Endothelial cell of umbilical vein (primary cell): ENCODE results near the gene PIBF1. TPM values are rescaled to one million over a fixed set of nuclear protein-coding genes. Genes with fewer than 3 reads are reported as not detected.

ENCODE experiments used
- BruUV-seq: library from RNA; stranded (reverse); fragments of 400-500 nt; replicated peaks from 2 replicates; lab custom pipeline; 2021; lab: Mats Ljungman, UMichigan
- CTCF ChIA-PET: fragments of 300-600, 350-600 bp; sonication (Branson Sonifier 250); formaldehyde crosslinking; loops from one replicate; lab custom pipeline; 2021; ENCODE audit warnings: antibody characterized with exemption, inconsistent platforms; lab: Charles Lee
- POLR2A ChIA-PET: fragments of 300-600, 350-600 bp; sonication (Branson Sonifier 250); formaldehyde crosslinking; loops from one replicate; lab custom pipeline; 2021; ENCODE audit warnings: antibody characterized with exemption, inconsistent platforms; lab: Charles Lee
- DNase-seq: peaks from one replicate; pipeline ENCODE4 v3.0.0-alpha.2; 2011; ENCODE audit warnings: low read depth, low spot score
- FAIRE-seq: peaks from 2 replicates; lab custom pipeline; 2011; peaks lifted over from hg19 to GRCh38; lab: Jason Lieb, UNC
- H2AFZ ChIP-seq: 2 replicates; pipeline ENCODE4 v1.6.0; 2012; ENCODE audit warnings: low read depth, low read length, control low read depth, inconsistent platforms
- H3K27ac ChIP-seq: 2 replicates; pipeline ENCODE4 v1.5.1; 2011; ENCODE audit warnings: low read depth, mild to moderate bottlenecking, control low read depth, low read length, moderate library complexity; ENCODE audit not compliant: insufficient read depth
- H3K27me3 ChIP-seq, 2 experiments: 2 replicates each; pipeline versions ENCODE4 v1.6.0 to v1.6.1; 2011; ENCODE audit warnings: low read length in 2 of 2, mixed read lengths in 1 of 2; ENCODE audit not compliant: control insufficient read depth in 2 of 2, insufficient read depth in 2 of 2
- H3K36me3 ChIP-seq, 2 experiments: 2 replicates in 1 of 2; 3 replicates in 1 of 2; pipeline ENCODE4 v1.5.1; 2011; ENCODE audit warnings: low read length in 2 of 2, mild to moderate bottlenecking in 1 of 2, moderate library complexity in 1 of 2; ENCODE audit not compliant: control insufficient read depth in 2 of 2, insufficient read depth in 2 of 2; ENCODE audit errors: extremely low read depth in 1 of 2
- H3K4me1 ChIP-seq: 3 replicates; pipeline ENCODE4 v1.5.1; 2011; ENCODE audit warnings: mild to moderate bottlenecking, low read length; ENCODE audit not compliant: control insufficient read depth, insufficient read depth; ENCODE audit errors: extremely low read depth
- H3K4me2 ChIP-seq: 2 replicates; pipeline ENCODE4 v1.6.1; 2011; ENCODE audit warnings: low read length, control low read depth, mixed read lengths; ENCODE audit not compliant: insufficient read depth
- H3K4me3 ChIP-seq, 3 experiments: fragments of 200-600 bp in 1 of 3; sonication (generic), shearing (Covaris generic) in 1 of 3; replicated peaks in 1 of 3; 2 replicates each; pipeline ENCODE4 v1.5.1; 2011 to 2016; ENCODE audit warnings: control low read depth in 3 of 3, low read length in 3 of 3, mild to moderate bottlenecking in 2 of 3, inconsistent platforms in 1 of 3, low read depth in 1 of 3, moderate library complexity in 1 of 3; ENCODE audit not compliant: insufficient read depth in 1 of 3
- H3K79me2 ChIP-seq: 2 replicates; pipeline ENCODE4 v1.6.0; 2012; ENCODE audit warnings: low read length, inconsistent platforms; ENCODE audit not compliant: control insufficient read depth, insufficient read depth
- H3K9ac ChIP-seq: replicated peaks from 2 replicates; pipeline ENCODE3; 2011; ENCODE audit warnings: low read length, control low read depth; ENCODE audit not compliant: insufficient read depth; ENCODE audit errors: extremely low read depth
- H3K9me1 ChIP-seq: replicated peaks from 3 replicates; pipeline ENCODE4 v1.6.0; 2011; ENCODE audit warnings: mild to moderate bottlenecking, low read length; ENCODE audit not compliant: control insufficient read depth, insufficient read depth; ENCODE audit errors: extremely low read depth
- H3K9me3 ChIP-seq: replicated peaks from 2 replicates; pipeline ENCODE4 v1.5.1; 2012; ENCODE audit warnings: low read length, inconsistent platforms; ENCODE audit not compliant: control insufficient read depth, insufficient read depth
- H4K20me1 ChIP-seq: replicated peaks from 2 replicates; pipeline ENCODE3; 2011; ENCODE audit warnings: mild to moderate bottlenecking, low read length; ENCODE audit not compliant: control insufficient read depth, insufficient read depth; ENCODE audit errors: extremely low read depth
- CTCF ChIP-seq, 2 donors: IDR thresholded peaks; 1 replicate in 1 of 2; 2 replicates in 1 of 2; pipeline ENCODE4 v1.5.1; 2011; ENCODE audit warnings: low read length in 2 of 2, mild to moderate bottlenecking in 2 of 2, moderate library complexity in 2 of 2, control low read depth in 1 of 2, inconsistent platforms in 1 of 2, low read depth in 1 of 2; ENCODE audit not compliant: insufficient read depth in 1 of 2; ENCODE audit errors: extremely low read depth in 1 of 2
- EZH2 ChIP-seq: IDR thresholded peaks from 2 replicates; pipeline ENCODE4 v1.6.1; 2012; ENCODE audit warnings: borderline replicate concordance, low read depth, mild to moderate bottlenecking, moderate library complexity, low read length, inconsistent platforms; ENCODE audit not compliant: severe bottlenecking
- FOS ChIP-seq: IDR thresholded peaks from 2 replicates; pipeline ENCODE4 v1.6.1; 2011; ENCODE audit warnings: mild to moderate bottlenecking, low read length, moderate library complexity, borderline replicate concordance; ENCODE audit not compliant: insufficient read depth
- GATA2 ChIP-seq: IDR thresholded peaks from 2 replicates; pipeline ENCODE4 v1.7.0; 2011; ENCODE audit warnings: low read depth, mild to moderate bottlenecking, moderate library complexity, mixed read lengths, low read length; ENCODE audit not compliant: insufficient read length, insufficient read depth
- JUN ChIP-seq: IDR thresholded peaks from 2 replicates; pipeline ENCODE4 v1.6.1; 2011; ENCODE audit warnings: borderline replicate concordance, low read depth; ENCODE audit not compliant: insufficient read length, insufficient read depth
- MAX ChIP-seq: IDR thresholded peaks from 2 replicates; pipeline ENCODE4 v1.6.1; 2011; ENCODE audit not compliant: insufficient read depth, insufficient read length
- MYC ChIP-seq: IDR thresholded peaks from one replicate; pipeline ENCODE4 v1.6.1; 2011; ENCODE audit warnings: mild to moderate bottlenecking, low read depth, low read length
- POLR2A ChIP-seq: IDR thresholded peaks from 2 replicates; pipeline ENCODE4 v1.6.1; 2012; ENCODE audit warnings: low read depth, mild to moderate bottlenecking, control low read depth, low read length
- POLR2AphosphoS5 ChIP-seq: IDR thresholded peaks from 2 replicates; pipeline ENCODE4 v1.6.1; 2012; ENCODE audit warnings: low read depth, mild to moderate bottlenecking, control low read depth, low read length, moderate library complexity; ENCODE audit not compliant: insufficient read depth
- dilution Hi-C: fragments of 300-500 bp; cut with MboI; formaldehyde crosslinking; loops from one replicate; pipeline ENCODE4 v1.15.0; 2019; ENCODE audit warnings: low sequenced_read_pairs; ENCODE audit not compliant: extremely low pct_ligation_motif_present
- intact Hi-C: fragments of 100-400 bp; cut with micrococcal nuclease; formaldehyde crosslinking; loops from one replicate; pipeline ENCODE4 v1.10.0; 2022
- polyA plus RNA-seq, 4 experiments: library from polyadenylated mRNA; depleted of rRNA in 3 of 4; stranded (reverse) in 3 of 4; unstranded in 1 of 4; fragments of >200 nt; gene quantifications; 2 replicates each; pipeline versions ENCODE4 v1.2.1 to v1.2.3, GENCODE V29; 2011 to 2012; ENCODE audit warnings: missing spikeins in 1 of 4
- total RNA-seq: library from RNA; stranded (reverse); gene quantifications from 2 replicates; pipeline ENCODE4 v1.2.3, GENCODE V29; 2021

Gene PIBF1
- total and polyA plus RNA-seq, 2 donors (not counting 3 experiments of a cell fraction or from before 2014, with no cell fraction given): 1.4 to 18.4 TPM

- no peak for DNase-seq
- CTCF ChIA-PET: interaction anchor here (2.0 kb wide), 1 partner anchor 8 kb away, joined by 6 read pairs; no protein-coding TSS in a partner anchor
- H4K20me1 ChIP-seq: no peaks in the 10 kb centered on the region
- POLR2A ChIA-PET: no interaction called here
- H3K27me3 ChIP-seq: no peaks in the 10 kb centered on the region
- no TSS peak for BruUV-seq
- no peak for FAIRE-seq
- intact Hi-C loops (no loop called here), dilution Hi-C loops (no loop called here)
- H3K4me2 ChIP-seq: no peak overlapping the region
- no peak overlapping the region for H3K9ac ChIP-seq
- H3K79me2 ChIP-seq: no peaks in the 10 kb centered on the region
- no peak overlapping the region for H3K4me3 ChIP-seq
- TF ChIP-seq MAX: no peak
- no peak for TF ChIP-seq EZH2
- no peak overlapping the region for H2AFZ ChIP-seq
- no peaks in the 10 kb centered on the region for H3K9me1 ChIP-seq
- no peaks in the 10 kb centered on the region for H3K4me1 ChIP-seq
- no peak overlapping the region for H3K27ac ChIP-seq
- H3K9me3 ChIP-seq: no peaks in the 10 kb centered on the region
- H3K36me3 ChIP-seq: no peaks in the 10 kb centered on the region
Observed at GRCh38 chr13:73036566-73036965, 254.6 kb downstream of the PIBF1 start.

GRCh38 chr13:73038064-73038463 lies 256.1 kb downstream of the PIBF1 start:
- no peak for FAIRE-seq
- H2AFZ ChIP-seq: no peak overlapping the region
- dilution Hi-C loops: no loop called here
- H3K9me3 ChIP-seq: no peaks in the 10 kb centered on the region
- H3K27ac ChIP-seq: no peak overlapping the region
- H3K4me3 ChIP-seq: no peak overlapping the region
- no peaks in the 10 kb centered on the region for H3K79me2 ChIP-seq
- H3K36me3 ChIP-seq: no peaks in the 10 kb centered on the region
- BruUV-seq: no TSS peak
- H3K4me2 ChIP-seq: no peak overlapping the region
- DNase-seq: no peak
- H3K9ac ChIP-seq: no peak overlapping the region
- intact Hi-C loops: no loop called here
- TF ChIP-seq GATA2 (no peak), MAX (no peak), POLR2A (no peak), FOS (no peak), JUN (no peak), CTCF (IDR thresholded peaks at IDR 0.05; ENCODE audit: extremely low read depth in 1 of 2, insufficient read depth in 1 of 2, low read depth in 1 of 2, low read length in 2 of 2) (no peak), MYC (no peak), POLR2AphosphoS5 (no peak), EZH2 (no peak)
- no peaks in the 10 kb centered on the region for H3K27me3 ChIP-seq
- H3K4me1 ChIP-seq: no peaks in the 10 kb centered on the region
- no peaks in the 10 kb centered on the region for H3K9me1 ChIP-seq
- POLR2A ChIA-PET: no interaction called here
- H4K20me1 ChIP-seq: no peaks in the 10 kb centered on the region
- CTCF ChIA-PET: no interaction called here
